SK-N-SH (cell line): ENCODE results near the gene MOSPD2. TPM values are rescaled to one million over a fixed set of nuclear protein-coding genes. Genes with fewer than 3 reads are reported as not detected.
A peak's percentile ranks its signal among the peaks of the same experiment; 100 is the strongest.

ENCODE experiments used
- CTCF ChIA-PET: fragments of 300-600, 350-600 bp; formaldehyde crosslinking; extraction: SDS; loops from one replicate; lab custom pipeline; 2021; lab: Yijun Ruan, JAX
- POLR2A ChIA-PET: fragments of 350-600 bp; sonication (Branson Sonifier 250); formaldehyde crosslinking; extraction: SDS; loops from one replicate; lab custom pipeline; 2020; ENCODE audit warnings: antibody characterized with exemption, inconsistent platforms; lab: Yijun Ruan, JAX
- DNase-seq: peaks from one replicate; pipeline ENCODE4 v3.0.0; 2012
- H2AFZ ChIP-seq: fragments of 200-600 bp; sonication (generic); 2 replicates; pipeline ENCODE4 v1.8.1; 2016; ENCODE audit warnings: antibody characterized with exemption, mild to moderate bottlenecking, low read depth
- H3F3A ChIP-seq: fragments of 200-600 bp; sonication (generic); replicated peaks from 2 replicates; pipeline ENCODE3; 2016; ENCODE audit warnings: antibody characterized with exemption, mild to moderate bottlenecking; ENCODE audit not compliant: insufficient read depth
- H3K27ac ChIP-seq, 2 experiments: fragments of 200-500 bp in 1 of 2; fragments of 200-600 bp in 1 of 2; sonication (Bioruptor generic) in 1 of 2; sonication (generic), shearing (Covaris generic) in 1 of 2; 2 replicates each; pipeline versions ENCODE4 v1.5.1 to v1.6.1; 2014 to 2016; ENCODE audit warnings: low read depth in 2 of 2, inconsistent platforms in 1 of 2, low read length in 1 of 2, mild to moderate bottlenecking in 1 of 2, mixed read lengths in 1 of 2
- H3K27me3 ChIP-seq: fragments of 200-600 bp; sonication (generic), shearing (Covaris generic); 2 replicates; pipeline ENCODE4 v1.6.1; 2016; ENCODE audit warnings: mixed run types; ENCODE audit not compliant: insufficient read depth
- H3K36me3 ChIP-seq, 2 experiments: fragments of 200-500 bp in 1 of 2; fragments of 200-600 bp in 1 of 2; sonication (Bioruptor generic) in 1 of 2; sonication (generic) in 1 of 2; replicated peaks in 1 of 2; 2 replicates each; pipeline versions ENCODE3 to v1.5.1; 2014 to 2016; ENCODE audit warnings: low read length in 1 of 2, mild to moderate bottlenecking in 1 of 2; ENCODE audit not compliant: insufficient read depth in 2 of 2, control insufficient read depth in 1 of 2
- H3K4me1 ChIP-seq, 2 experiments: fragments of 200-500 bp in 1 of 2; fragments of 200-600 bp in 1 of 2; sonication (Bioruptor generic) in 1 of 2; sonication (generic), shearing (Covaris generic) in 1 of 2; 2 replicates each; pipeline versions ENCODE4 v1.5.1 to v1.6.1; 2014 to 2016; ENCODE audit warnings: low read depth in 1 of 2, low read length in 1 of 2, mixed run types in 1 of 2; ENCODE audit not compliant: insufficient read depth in 2 of 2, control insufficient read depth in 1 of 2
- H3K4me2 ChIP-seq: fragments of 200-600 bp; sonication (generic), shearing (Covaris generic); 2 replicates; pipeline ENCODE4 v1.6.1; 2017; ENCODE audit warnings: mixed run types
- H3K4me3 ChIP-seq, 2 experiments: fragments of 200-500 bp in 1 of 2; fragments of 200-600 bp in 1 of 2; sonication (Bioruptor generic) in 1 of 2; sonication (generic), shearing (Covaris generic) in 1 of 2; 2 replicates each; pipeline versions ENCODE4 v1.5.1 to v1.8.1; 2014 to 2016; ENCODE audit warnings: low read depth in 2 of 2, inconsistent platforms in 1 of 2, low read length in 1 of 2, mild to moderate bottlenecking in 1 of 2, mixed read lengths in 1 of 2, moderate library complexity in 1 of 2
- H3K79me2 ChIP-seq: fragments of 200-600 bp; sonication (generic); 2 replicates; pipeline ENCODE4 v1.8.1; 2017; ENCODE audit warnings: mild to moderate bottlenecking; ENCODE audit not compliant: insufficient read depth
- H3K9ac ChIP-seq: fragments of 200-600 bp; sonication (generic); 2 replicates; pipeline ENCODE4 v1.6.1; 2017; ENCODE audit warnings: mixed run types
- H3K9me2 ChIP-seq: fragments of 200-600 bp; sonication (generic); 2 replicates; pipeline ENCODE4 v1.6.1; 2017; ENCODE audit warnings: mixed run types
- H3K9me3 ChIP-seq: fragments of 200-600 bp; sonication (generic); 2 replicates; pipeline ENCODE4 v1.6.1; 2017; ENCODE audit warnings: mixed run types, mild to moderate bottlenecking, moderate library complexity
- H4K20me1 ChIP-seq: fragments of 200-600 bp; sonication (generic); 2 replicates; pipeline ENCODE4 v1.6.1; 2017; ENCODE audit warnings: mild to moderate bottlenecking, mixed run types; ENCODE audit not compliant: insufficient read depth
- EP300 ChIP-seq, 2 experiments: IDR thresholded peaks; 2 replicates each; pipeline versions ENCODE4 v1.4.0 to v1.6.1; 2012; ENCODE audit warnings: borderline replicate concordance in 1 of 2, low read depth in 1 of 2, low read length in 1 of 2
- FOSL2 ChIP-seq: IDR thresholded peaks from 2 replicates; pipeline ENCODE4 v1.4.0; 2012; ENCODE audit warnings: low read depth, mild to moderate bottlenecking, moderate library complexity, borderline replicate concordance
- GATA2 ChIP-seq: sonication (generic); formaldehyde crosslinking; IDR thresholded peaks from 2 replicates; pipeline ENCODE4 v1.5.0; 2020; ENCODE audit warnings: mild to moderate bottlenecking, missing genetic modification reagents
- MXI1 ChIP-seq: IDR thresholded peaks from 2 replicates; pipeline ENCODE4 v1.6.1; 2012; ENCODE audit warnings: mild to moderate bottlenecking, low read depth, low read length, improper control_type of control experiment
- NFIC ChIP-seq: IDR thresholded peaks from 2 replicates; pipeline ENCODE4 v1.4.0; 2012; ENCODE audit warnings: borderline replicate concordance
- REST ChIP-seq: IDR thresholded peaks from 2 replicates; pipeline ENCODE4 v1.6.1; 2012; ENCODE audit warnings: mild to moderate bottlenecking, low read depth, low read length, moderate library complexity
- RFX5 ChIP-seq: IDR thresholded peaks from 2 replicates; pipeline ENCODE4 v1.6.1; 2012; ENCODE audit warnings: mild to moderate bottlenecking, improper control_type of control experiment, low read length
- RXRA ChIP-seq: IDR thresholded peaks from 2 replicates; pipeline ENCODE4 v1.4.0; 2012; ENCODE audit warnings: low read depth, mild to moderate bottlenecking, borderline replicate concordance
- SIN3A ChIP-seq: IDR thresholded peaks from 2 replicates; pipeline ENCODE4 v1.6.1; 2012; ENCODE audit warnings: low read depth, mild to moderate bottlenecking, low read length, moderate library complexity, borderline replicate concordance
- USF2 ChIP-seq: fragments of 150-350 bp; IDR thresholded peaks from 2 replicates; pipeline ENCODE4 v1.6.1; 2017; ENCODE audit warnings: antibody characterized with exemption, low read length, low read depth, borderline replicate concordance
- WGBS: methylation state at CpG from one replicate; pipeline ENCODE4 v1.1.6; 2017; ENCODE audit warnings: low lambda C conversion rate; 5-methylcytosine and 5-hydroxymethylcytosine counted together
- polyA plus RNA-seq, 3 experiments: library from polyadenylated mRNA; depleted of rRNA; stranded (reverse); fragments of >200 nt; gene quantifications; 2 replicates each; pipeline ENCODE4 v1.2.3, GENCODE V29; 2012

MOSPD2 gene
- polyA plus RNA-seq, 1 of the 3 experiments (the other 2 are of a cell fraction), result 7.6 TPM

- H3K9ac ChIP-seq, result no peak overlapping the region
- H3K27ac ChIP-seq, result no peak overlapping the region
- peaks cover 10% of the 10 kb centered on the region for H3F3A ChIP-seq
- H3K9me3 ChIP-seq, result no peaks in the 10 kb centered on the region
- TF ChIP-seq FOSL2 (no peak), USF2 (no peak), MXI1 (no peak), RFX5 (no peak), EP300 (IDR thresholded peaks at IDR 0.05; ENCODE audit: borderline replicate concordance in 1 of 2, low read depth in 1 of 2, low read length in 1 of 2) (no peak), GATA2 (no peak), SIN3A (no peak), NFIC (no peak)
- peak overlapping the region; percentile 7; the same call in 1 of the 2 replicates for H3K4me2 ChIP-seq
- CTCF ChIA-PET, result no interaction called here
- DNase-seq, result no peak
- no peak overlapping the region for H2AFZ ChIP-seq
- no peak overlapping the region for H3K4me3 ChIP-seq
- H3K27me3 ChIP-seq, result no peaks in the 10 kb centered on the region
- H4K20me1 ChIP-seq, result no peaks in the 10 kb centered on the region
- 68% methylated on average over 2 of the region's 2 CpGs for WGBS
- H3K4me1 ChIP-seq, result peaks cover 0 to 13% of the 10 kb centered on the region in 2 experiments; a peak in 1 of 4 replicates
- no peaks in the 10 kb centered on the region for H3K79me2 ChIP-seq
- POLR2A ChIA-PET, result no interaction called here
- peaks cover 0 to 20% of the 10 kb centered on the region in 2 experiments for H3K36me3 ChIP-seq
- no peaks in the 10 kb centered on the region for H3K9me2 ChIP-seq
Measured at GRCh38 chrX:14896273-14896672, 23.1 kb downstream of the MOSPD2 start.

- peaks cover 0 to 13% of the 10 kb centered on the region in 2 experiments; a peak in 1 of 4 replicates for H3K4me1 ChIP-seq
Measured at GRCh38 chrX:14897042-14897441, 23.8 kb downstream of the MOSPD2 start.

More at GRCh38 chrX:14897042-14897441, 23.8 kb downstream of the MOSPD2 start:
- no peaks in the 10 kb centered on the region for H3K9me3 ChIP-seq
- H3K27ac ChIP-seq, result no peak overlapping the region
- H3K9ac ChIP-seq, result no peak overlapping the region
- no peak overlapping the region for H3K4me2 ChIP-seq
- ChIA-PET POLR2A (no interaction called here), CTCF (no interaction called here)
- no peaks in the 10 kb centered on the region for H3K79me2 ChIP-seq
- TF ChIP-seq RXRA, result no peak
- no peak for TF ChIP-seq GATA2
- TF ChIP-seq REST, result no peak
- no peak overlapping the region for H3K4me3 ChIP-seq
- H4K20me1 ChIP-seq, result no peaks in the 10 kb centered on the region
- H3K9me2 ChIP-seq, result no peaks in the 10 kb centered on the region
- no peak overlapping the region for H2AFZ ChIP-seq
- 56% methylated on average over 2 of the region's 2 CpGs for WGBS
- H3F3A ChIP-seq, result peaks cover 10% of the 10 kb centered on the region
- peaks cover 0 to 20% of the 10 kb centered on the region in 2 experiments for H3K36me3 ChIP-seq
- no peaks in the 10 kb centered on the region for H3K27me3 ChIP-seq
- no peak for DNase-seq
